Right lobe of liver (tissue), 6 donors: ENCODE measurements around the gene WDR82. TPM values are rescaled to one million over a fixed set of nuclear protein-coding genes. Genes with fewer than 3 reads are reported as not detected.

Experiments used
- ATAC-seq, 4 donors: fragments of 200-7000 bp; cut with Tn5 transposase; one replicate each; pipeline ENCODE4 v1.9.1; 2020; ENCODE audit warnings: mild to moderate bottlenecking in 4 of 4, moderate library complexity in 4 of 4
- DNase-seq, 3 donors: peaks; one replicate each; pipeline ENCODE4 v3.0.0-alpha.2; 2020
- H3K27ac ChIP-seq, 3 donors: fragments of 200-600 bp; one replicate each; pipeline ENCODE4 v1.8.0; 2022
- H3K27me3 ChIP-seq, 2 donors: fragments of 200-600 bp; one replicate each; pipeline ENCODE4 v1.8.0; 2022
- H3K36me3 ChIP-seq, 4 donors: fragments of 200-600 bp; sonication (generic) in 1 of 4; one replicate each; pipeline versions ENCODE4 v1.5.1 to v1.8.0; 2017 to 2022; ENCODE audit warnings: control low read depth in 1 of 4
- H3K4me1 ChIP-seq, 4 donors: fragments of 200-600 bp; sonication (generic) in 1 of 4; one replicate each; pipeline versions ENCODE4 v1.5.1 to v1.8.0; 2017 to 2022; ENCODE audit warnings: control low read depth in 1 of 4
- H3K4me3 ChIP-seq, 3 donors: fragments of 200-600 bp; one replicate each; pipeline ENCODE4 v1.8.0; 2022
- H3K9me3 ChIP-seq, 4 donors: fragments of 200-600 bp; sonication (generic) in 1 of 4; one replicate each; pipeline versions ENCODE4 v1.5.1 to v1.8.0; 2017 to 2022; ENCODE audit warnings: control low read depth in 1 of 4
- POLR2A ChIP-seq: fragments of 450-650 bp; IDR thresholded peaks from one replicate; pipeline ENCODE4 v1.6.1; 2017; ENCODE audit warnings: antibody characterized with exemption, mild to moderate bottlenecking
- WGBS: methylation state at CpG from one replicate; pipeline ENCODE4 v1.1.6; 2018; ENCODE audit warnings: low coverage, low lambda C conversion rate; ENCODE audit not compliant: insufficient coverage; ENCODE audit errors: missing lambda C conversion rate; 5-methylcytosine and 5-hydroxymethylcytosine counted together
- intact Hi-C, 2 donors: fragments of 100-400 bp; cut with DNase I; formaldehyde crosslinking; loops; one replicate each; pipeline versions ENCODE4 v1.11.2 to v1.14.1; 2022
- total RNA-seq, 6 experiments: library from RNA; depleted of rRNA in 2 of 6; stranded (reverse); fragments of >200 nt in 2 of 6; fragmentation: NEBNext Ultra II Directional in 3 of 6; extraction: Animal tissue kit (Norgen Biotek cat#: 25700) in 3 of 6; gene quantifications; one replicate each; pipeline versions ENCODE4 v1.1.0 to v1.2.4, GENCODE V29; 2016 to 2023
- TF ChIP-seq, protein P1 (sequence below), 4 donors: fragments of 200-600 bp in 3 of 4; fragments of 450-650 bp in 1 of 4; IDR thresholded peaks; one replicate each; pipeline versions ENCODE4 v1.5.1 to v1.8.0; 2016 to 2022; ENCODE audit warnings: antibody characterized with exemption in 4 of 4, mild to moderate bottlenecking in 2 of 4
- donor health status: DM: no; HTN: yes; CAD: no.
- donor health status: DM: no; HTN: no; CAD: no.
- donor health status: DM: no; HTN: no; CAD: no.
- donor health status: DM: no; HTN: yes; CAD: no.
- donor health status: DM: no; HTN: yes; CAD: no.

The WDR82 gene
- total RNA-seq, 6 experiments from 2014 or later = 14.1 to 25.2 (median 20.7) TPM

DNA sequence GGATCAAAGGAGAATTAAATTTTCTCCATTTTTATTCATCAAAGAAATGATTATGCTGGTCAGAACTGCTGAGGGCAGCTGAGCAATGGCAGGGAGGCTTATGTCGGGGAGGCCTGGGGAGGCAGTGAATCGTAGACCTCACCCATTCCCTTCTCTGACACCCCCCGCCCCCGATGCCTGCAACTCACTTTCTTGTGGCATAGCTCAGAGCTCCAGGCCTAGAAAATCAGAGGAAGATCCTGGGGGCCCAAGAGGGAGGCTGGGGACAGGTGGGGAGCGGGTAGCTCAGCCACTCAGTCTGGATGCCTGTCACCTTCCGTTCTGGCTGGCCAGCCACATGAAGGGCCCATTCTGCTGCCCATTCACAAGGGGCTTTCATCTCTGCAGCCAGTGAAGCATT is 36.6 kb upstream of the WDR82 start:
- H3K4me3 ChIP-seq = no peak overlapping the region
- DNase-seq (peak in 1 of 3 donors; percentile 38), ATAC-seq (no peak)
- no peak for TF ChIP-seq POLR2A
- TF ChIP-seq, protein P1, sequence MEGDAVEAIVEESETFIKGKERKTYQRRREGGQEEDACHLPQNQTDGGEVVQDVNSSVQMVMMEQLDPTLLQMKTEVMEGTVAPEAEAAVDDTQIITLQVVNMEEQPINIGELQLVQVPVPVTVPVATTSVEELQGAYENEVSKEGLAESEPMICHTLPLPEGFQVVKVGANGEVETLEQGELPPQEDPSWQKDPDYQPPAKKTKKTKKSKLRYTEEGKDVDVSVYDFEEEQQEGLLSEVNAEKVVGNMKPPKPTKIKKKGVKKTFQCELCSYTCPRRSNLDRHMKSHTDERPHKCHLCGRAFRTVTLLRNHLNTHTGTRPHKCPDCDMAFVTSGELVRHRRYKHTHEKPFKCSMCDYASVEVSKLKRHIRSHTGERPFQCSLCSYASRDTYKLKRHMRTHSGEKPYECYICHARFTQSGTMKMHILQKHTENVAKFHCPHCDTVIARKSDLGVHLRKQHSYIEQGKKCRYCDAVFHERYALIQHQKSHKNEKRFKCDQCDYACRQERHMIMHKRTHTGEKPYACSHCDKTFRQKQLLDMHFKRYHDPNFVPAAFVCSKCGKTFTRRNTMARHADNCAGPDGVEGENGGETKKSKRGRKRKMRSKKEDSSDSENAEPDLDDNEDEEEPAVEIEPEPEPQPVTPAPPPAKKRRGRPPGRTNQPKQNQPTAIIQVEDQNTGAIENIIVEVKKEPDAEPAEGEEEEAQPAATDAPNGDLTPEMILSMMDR (IDR thresholded peaks at IDR 0.05) = no peak
- intact Hi-C loops = no loop called here
- no peaks in the 10 kb centered on the region for H3K27me3 ChIP-seq
- H3K4me1 ChIP-seq = no peaks in the 10 kb centered on the region
- 100% methylated on average over 2 of the region's 6 CpGs for WGBS
- H3K9me3 ChIP-seq = no peaks in the 10 kb centered on the region
- H3K36me3 ChIP-seq = no peaks in the 10 kb centered on the region
- no peak overlapping the region for H3K27ac ChIP-seq

DNA sequence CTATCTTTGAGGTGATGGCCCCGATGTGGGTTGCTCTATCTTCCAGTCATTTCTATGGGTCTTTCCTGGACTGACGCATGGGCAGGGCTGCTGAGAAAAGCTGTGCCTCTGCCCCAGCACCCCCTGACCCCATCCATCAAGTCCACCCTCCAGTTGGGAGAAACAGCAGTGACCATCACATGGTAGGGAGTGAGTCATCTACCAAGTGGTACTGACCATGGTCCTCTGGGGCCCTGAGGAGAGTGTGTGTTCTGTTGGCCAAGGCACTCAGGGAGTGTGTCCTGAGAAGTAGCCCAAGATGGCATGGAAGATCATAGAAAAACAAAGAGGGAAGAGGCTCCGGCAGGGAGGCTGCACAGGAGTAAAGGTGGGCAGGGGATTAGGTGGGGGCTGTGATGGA is 36.0 kb upstream of the WDR82 start:
- H3K36me3 ChIP-seq = no peaks in the 10 kb centered on the region
- no peaks in the 10 kb centered on the region for H3K9me3 ChIP-seq
- TF ChIP-seq, protein P1 (IDR thresholded peaks at IDR 0.05) = no peak
- no peak for TF ChIP-seq POLR2A
- no peaks in the 10 kb centered on the region for H3K27me3 ChIP-seq
- H3K4me3 ChIP-seq = no peak overlapping the region
- intact Hi-C loops = no loop called here
- no peaks in the 10 kb centered on the region for H3K4me1 ChIP-seq
- peak in 1 of 4 donors; percentile 16 for ATAC-seq
- DNase-seq = peak in 1 of 3 donors; percentile 7
- WGBS = 100% methylated on average over 2 of the region's 3 CpGs
- H3K27ac ChIP-seq = no peak overlapping the region

DNA sequence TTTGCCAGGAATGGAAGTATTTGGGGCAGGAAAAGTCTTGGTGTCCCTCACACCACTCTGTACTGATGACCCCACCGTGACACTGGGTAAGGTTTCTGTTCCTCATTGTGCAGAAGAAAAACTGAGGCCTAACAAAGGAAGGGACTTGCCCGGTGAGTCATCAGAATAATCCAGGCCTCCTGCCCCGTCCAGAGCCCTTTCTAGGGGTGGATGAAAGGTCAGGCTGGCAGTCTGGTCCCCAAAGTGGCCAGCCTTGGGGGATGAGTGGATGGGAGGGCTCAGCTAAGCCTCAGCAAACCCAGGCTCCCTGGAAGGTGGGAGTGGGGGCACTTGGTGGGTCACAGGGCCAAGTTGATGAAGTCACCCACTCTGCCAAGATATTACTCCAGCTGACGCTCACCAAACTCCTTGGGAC is 35.3 kb upstream of the WDR82 start:
- Histone ChIP-seq H3K36me3 (no peaks in the 10 kb centered on the region), H3K4me3 (no peak overlapping the region), H3K4me1 (no peaks in the 10 kb centered on the region), H3K27ac (no peak overlapping the region), H3K9me3 (no peaks in the 10 kb centered on the region), H3K27me3 (no peaks in the 10 kb centered on the region)
- DNase-seq (no peak), ATAC-seq (peak; percentile 36 to 83 (median 58))
- intact Hi-C loops = no loop called here
- 29% methylated on average over 3 of the region's 4 CpGs for WGBS
- no peak for TF ChIP-seq POLR2A
- TF ChIP-seq, protein P1 (IDR thresholded peaks at IDR 0.05) = no peak

DNA sequence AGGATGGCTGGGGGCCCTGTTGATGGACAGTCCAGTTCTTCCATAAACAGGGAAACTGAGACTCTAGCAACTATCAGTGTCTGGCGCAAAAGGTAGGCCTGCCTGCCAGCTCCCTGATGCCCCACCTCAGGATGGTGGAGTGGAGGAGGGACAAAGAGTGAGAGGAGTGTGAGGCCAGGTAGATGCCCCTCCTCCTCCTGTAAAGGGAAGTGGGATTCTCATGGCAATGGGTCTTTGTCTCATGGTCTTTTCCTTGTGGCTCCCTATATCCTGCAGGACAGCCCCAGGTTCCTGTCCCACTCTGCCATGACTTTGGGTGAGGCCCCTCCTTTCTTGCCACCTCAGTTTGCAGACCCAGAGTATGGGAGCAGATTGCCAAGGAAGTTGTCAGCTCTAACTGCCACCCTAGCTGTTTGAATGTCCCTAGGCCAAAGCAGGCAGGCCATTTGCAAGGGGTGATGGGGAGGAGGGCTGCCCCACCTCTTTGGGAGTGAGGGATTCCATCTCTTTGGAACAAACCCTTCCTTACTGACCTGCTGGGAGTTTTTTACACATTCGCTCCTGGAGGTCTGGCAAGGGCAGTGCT is 34.8 kb upstream of the WDR82 start:
- H3K27ac ChIP-seq = no peak overlapping the region
- no peak overlapping the region for H3K4me3 ChIP-seq
- no peak for ATAC-seq
- no peaks in the 10 kb centered on the region for H3K4me1 ChIP-seq
- no peak for DNase-seq
- no peaks in the 10 kb centered on the region for H3K27me3 ChIP-seq
- no CpG with 5 or more reads among the region's 2 CpGs for WGBS
- no peaks in the 10 kb centered on the region for H3K9me3 ChIP-seq
- no peaks in the 10 kb centered on the region for H3K36me3 ChIP-seq
- TF ChIP-seq POLR2A = no peak
- TF ChIP-seq, protein P1 (IDR thresholded peaks at IDR 0.05) = no peak
- intact Hi-C loops = no loop called here
